Mesodermal cell (in vitro differentiated cells): ENCODE data around the gene GRID1.
A peak's percentile ranks its signal among the peaks of the same experiment; 100 is the strongest.

Source experiments
- H3K27ac ChIP-seq: 2 replicates; pipeline ENCODE4 v1.7.0; 2013; ENCODE audit warnings: mild to moderate bottlenecking, low read depth, low read length, moderate library complexity; ENCODE audit not compliant: severe bottlenecking
- H3K36me3 ChIP-seq: 2 replicates; pipeline ENCODE4 v1.7.1; 2013; ENCODE audit warnings: mild to moderate bottlenecking, low read length, moderate library complexity; ENCODE audit not compliant: control insufficient read depth, insufficient read depth
- H3K4me1 ChIP-seq: one replicate; pipeline ENCODE4 v1.7.1; 2013; ENCODE audit warnings: mild to moderate bottlenecking, low read length; ENCODE audit not compliant: insufficient read depth, control insufficient read depth, poor library complexity, severe bottlenecking
- H3K4me3 ChIP-seq: 2 replicates; pipeline ENCODE4 v1.7.0; 2013; ENCODE audit warnings: low read length, control low read depth, mild to moderate bottlenecking; ENCODE audit not compliant: insufficient read depth, poor library complexity, severe bottlenecking; ENCODE audit errors: extremely low read depth
- H3K9me3 ChIP-seq: 2 replicates; pipeline ENCODE4 v1.7.1; 2013; ENCODE audit warnings: mild to moderate bottlenecking, low read length, moderate library complexity; ENCODE audit not compliant: control insufficient read depth
- whole genome bisulfite sequencing, 2 experiments: methylation state at CpG; one replicate each; pipeline ENCODE4 v1.1.5; 2013; ENCODE audit warnings: missing lambda C conversion rate in 2 of 2; ENCODE audit not compliant: insufficient coverage in 2 of 2; 5-methylcytosine and 5-hydroxymethylcytosine counted together

Gene GRID1

GRCh38 chr10:86370006-86370585 is 3.5 kb upstream of the GRID1 start:
- H3K36me3 ChIP-seq = no peaks in the 10 kb centered on the region
- H3K4me1 ChIP-seq = no peaks in the 10 kb centered on the region
- WGBS, 2 experiments = 73 to 88% methylated on average over 2 to 4 of the region's 4 CpGs
- no peak overlapping the region for H3K4me3 ChIP-seq
- no peak overlapping the region for H3K27ac ChIP-seq
- H3K9me3 ChIP-seq = no peaks in the 10 kb centered on the region

GRCh38 chr10:86368987-86369386 is 2.4 kb upstream of the GRID1 start:
- WGBS, 2 experiments = 93% methylated on average over 2 of the region's 2 CpGs
- no peaks in the 10 kb centered on the region for H3K36me3 ChIP-seq
- no peak overlapping the region for H3K27ac ChIP-seq
- H3K4me1 ChIP-seq = no peaks in the 10 kb centered on the region
- H3K9me3 ChIP-seq = no peaks in the 10 kb centered on the region
- no peak overlapping the region for H3K4me3 ChIP-seq

GRCh38 chr10:86368046-86368445 is 1.5 kb upstream of the GRID1 start:
- no peak overlapping the region for H3K4me3 ChIP-seq
- WGBS, 2 experiments = 60 to 100% methylated on average over 1 of the region's 1 CpG
- no peaks in the 10 kb centered on the region for H3K9me3 ChIP-seq
- no peaks in the 10 kb centered on the region for H3K36me3 ChIP-seq
- no peaks in the 10 kb centered on the region for H3K4me1 ChIP-seq
- no peak overlapping the region for H3K27ac ChIP-seq

- H3K27ac ChIP-seq = no peak overlapping the region
Observed at GRCh38 chr10:86367152-86367951, 757 bp upstream of the GRID1 start.

GRCh38 chr10:86366902-86367151 is 232 bp upstream of the GRID1 start:
- no peaks in the 10 kb centered on the region for H3K9me3 ChIP-seq
- H3K4me1 ChIP-seq = peaks cover 3% of the 10 kb centered on the region
- no peaks in the 10 kb centered on the region for H3K36me3 ChIP-seq
- no peak overlapping the region for H3K27ac ChIP-seq
- peak overlapping the region; percentile 33 for H3K4me3 ChIP-seq
- WGBS, 2 experiments = 0 to 1% methylated on average over 27 to 30 of the region's 38 CpGs

More at GRCh38 chr10:86367152-86367951, 757 bp upstream of the GRID1 start:
- Histone ChIP-seq H3K4me3 (peak overlapping the region; percentile 33), H3K9me3 (no peaks in the 10 kb centered on the region), H3K36me3 (no peaks in the 10 kb centered on the region), H3K4me1 (peaks cover 3% of the 10 kb centered on the region)
- WGBS, 2 experiments = 10 to 11% methylated on average over 37 to 52 of the region's 62 CpGs

GRCh38 chr10:86365346-86366032 is 1.1 kb downstream of the GRID1 start:
- H3K4me1 ChIP-seq = peaks cover 3% of the 10 kb centered on the region
- 2 to 3% methylated on average over 30 to 31 of the region's 47 CpGs for WGBS, 2 experiments
- no peak overlapping the region for H3K27ac ChIP-seq
- H3K4me3 ChIP-seq = peak overlapping the region; percentile 22
- no peaks in the 10 kb centered on the region for H3K9me3 ChIP-seq
- no peaks in the 10 kb centered on the region for H3K36me3 ChIP-seq

- WGBS, 2 experiments = 3 to 4% methylated on average over 24 to 34 of the region's 46 CpGs
- peaks cover 3% of the 10 kb centered on the region for H3K4me1 ChIP-seq
- H3K27ac ChIP-seq = no peak overlapping the region
- H3K4me3 ChIP-seq = no peak overlapping the region
- H3K9me3 ChIP-seq = no peaks in the 10 kb centered on the region
- H3K36me3 ChIP-seq = no peaks in the 10 kb centered on the region
Observed at GRCh38 chr10:86364491-86365345, 1.9 kb downstream of the GRID1 start.

- no peak overlapping the region for H3K4me3 ChIP-seq
- WGBS, 2 experiments = 21 to 26% methylated on average over 23 to 24 of the region's 29 CpGs
Observed at GRCh38 chr10:86363833-86364490, 2.6 kb downstream of the GRID1 start.

GRCh38 chr10:86363184-86363832 is 3.3 kb downstream of the GRID1 start:
- no peak overlapping the region for H3K27ac ChIP-seq
- H3K4me1 ChIP-seq = peaks cover 3% of the 10 kb centered on the region
- WGBS, 2 experiments = 1 to 2% methylated on average over 69 to 75 of the region's 80 CpGs
- no peaks in the 10 kb centered on the region for H3K9me3 ChIP-seq
- no peaks in the 10 kb centered on the region for H3K36me3 ChIP-seq
- peak overlapping the region; percentile 2 for H3K4me3 ChIP-seq

More at GRCh38 chr10:86363833-86364490, 2.6 kb downstream of the GRID1 start:
- Histone ChIP-seq H3K27ac (no peak overlapping the region), H3K36me3 (no peaks in the 10 kb centered on the region), H3K9me3 (no peaks in the 10 kb centered on the region), H3K4me1 (peaks cover 3% of the 10 kb centered on the region)
